Right atrium auricular region (tissue), 2 donors: ENCODE data around the gene CRTAC1. TPM values are rescaled to one million over a fixed set of nuclear protein-coding genes. Genes with fewer than 3 reads are reported as not detected.

Source experiments
- DNase-seq: peaks from one replicate; pipeline ENCODE4 v3.0.0-alpha.2; 2019; ENCODE audit warnings: low spot score
- H3K27ac ChIP-seq, 2 donors: fragments of 200-600 bp; sonication (generic); 1 replicate in 1 of 2; 2 replicates in 1 of 2; pipeline ENCODE4 v1.5.1; 2016 to 2019
- H3K27me3 ChIP-seq, 2 donors: fragments of 200-600 bp; sonication (generic); one replicate each; pipeline versions ENCODE4 v1.5.1 to v1.6.0; 2017 to 2019
- H3K36me3 ChIP-seq: fragments of 200-600 bp; sonication (generic); one replicate; pipeline ENCODE4 v1.5.1; 2016
- H3K4me1 ChIP-seq, 2 donors: fragments of 200-600 bp; sonication (generic); one replicate each; pipeline versions ENCODE4 v1.5.1 to v1.6.0; 2017 to 2019
- H3K4me3 ChIP-seq, 2 donors: fragments of 200-600 bp; sonication (generic); 1 replicate in 1 of 2; 2 replicates in 1 of 2; pipeline ENCODE4 v1.5.1; 2017 to 2019; ENCODE audit warnings: mild to moderate bottlenecking in 1 of 2, moderate library complexity in 1 of 2
- H3K9me3 ChIP-seq, 2 donors: fragments of 200-600 bp; sonication (generic); one replicate each; pipeline ENCODE4 v1.5.1; 2019
- total RNA-seq, 2 donors: library from RNA; depleted of rRNA; stranded (reverse); fragments of >200 nt; gene quantifications; one replicate each; pipeline ENCODE4 v1.1.0, GENCODE V29; 2016
- TF ChIP-seq, protein P1 (sequence below), 2 donors: fragments of 200-600 bp; sonication (generic); IDR thresholded peaks; one replicate each; pipeline ENCODE4 v1.5.1; 2019; ENCODE audit warnings: antibody characterized with exemption in 2 of 2

Gene CRTAC1
- total RNA-seq, 2 donors from 2014 or later: 3.5 to 5.6 TPM

DNA sequence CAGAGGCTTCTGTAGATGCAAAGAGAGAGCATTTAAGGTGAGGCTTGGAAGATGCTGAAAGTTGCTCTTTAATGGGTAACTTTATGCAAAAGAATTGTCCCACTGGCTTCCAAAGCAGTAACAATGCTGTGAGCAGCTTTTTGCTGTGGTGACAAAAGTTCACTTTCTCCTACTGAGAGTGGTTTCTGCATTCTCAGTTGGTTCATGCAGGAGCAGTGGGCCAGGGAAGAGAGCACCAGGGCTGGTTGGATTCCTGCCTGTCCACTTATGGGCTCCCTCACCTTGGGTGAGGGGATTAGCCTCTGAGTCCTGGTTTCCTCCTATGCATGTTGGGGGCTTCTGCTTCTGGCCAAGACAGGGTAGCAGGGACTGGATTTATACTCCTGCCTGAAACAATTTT, 211.8 kb downstream of the CRTAC1 start:
- no peak overlapping the region for H3K4me3 ChIP-seq
- H3K27me3 ChIP-seq: no peaks in the 10 kb centered on the region
- no peak for DNase-seq
- no peaks in the 10 kb centered on the region for H3K36me3 ChIP-seq
- H3K27ac ChIP-seq: no peak overlapping the region
- no peaks in the 10 kb centered on the region for H3K9me3 ChIP-seq
- TF ChIP-seq, protein P1, sequence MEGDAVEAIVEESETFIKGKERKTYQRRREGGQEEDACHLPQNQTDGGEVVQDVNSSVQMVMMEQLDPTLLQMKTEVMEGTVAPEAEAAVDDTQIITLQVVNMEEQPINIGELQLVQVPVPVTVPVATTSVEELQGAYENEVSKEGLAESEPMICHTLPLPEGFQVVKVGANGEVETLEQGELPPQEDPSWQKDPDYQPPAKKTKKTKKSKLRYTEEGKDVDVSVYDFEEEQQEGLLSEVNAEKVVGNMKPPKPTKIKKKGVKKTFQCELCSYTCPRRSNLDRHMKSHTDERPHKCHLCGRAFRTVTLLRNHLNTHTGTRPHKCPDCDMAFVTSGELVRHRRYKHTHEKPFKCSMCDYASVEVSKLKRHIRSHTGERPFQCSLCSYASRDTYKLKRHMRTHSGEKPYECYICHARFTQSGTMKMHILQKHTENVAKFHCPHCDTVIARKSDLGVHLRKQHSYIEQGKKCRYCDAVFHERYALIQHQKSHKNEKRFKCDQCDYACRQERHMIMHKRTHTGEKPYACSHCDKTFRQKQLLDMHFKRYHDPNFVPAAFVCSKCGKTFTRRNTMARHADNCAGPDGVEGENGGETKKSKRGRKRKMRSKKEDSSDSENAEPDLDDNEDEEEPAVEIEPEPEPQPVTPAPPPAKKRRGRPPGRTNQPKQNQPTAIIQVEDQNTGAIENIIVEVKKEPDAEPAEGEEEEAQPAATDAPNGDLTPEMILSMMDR (IDR thresholded peaks at IDR 0.05): no peak
- H3K4me1 ChIP-seq: peaks cover 0 to 5% of the 10 kb centered on the region in 2 donors

DNA sequence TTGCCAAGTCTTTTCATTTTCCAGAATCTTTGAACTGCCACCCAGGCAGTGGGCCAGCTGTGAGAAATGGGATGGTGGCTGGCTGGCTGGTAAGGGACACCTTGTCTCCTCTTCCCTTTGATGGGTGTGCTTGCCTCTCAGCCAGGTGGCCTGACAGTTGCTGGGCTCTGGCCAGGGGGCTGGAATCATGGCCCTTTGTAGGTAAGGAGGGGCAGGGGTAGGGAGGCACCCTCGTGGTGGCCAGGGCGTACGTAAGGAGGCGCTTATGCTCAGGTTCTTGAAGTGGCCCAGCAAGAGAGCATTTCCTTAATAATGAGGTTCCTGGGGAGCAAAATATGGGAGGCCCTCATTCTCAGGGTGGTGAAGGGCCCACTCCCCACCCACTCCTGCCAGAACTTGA, 213.8 kb downstream of the CRTAC1 start:
- Histone ChIP-seq H3K36me3 (no peaks in the 10 kb centered on the region), H3K27ac (no peak overlapping the region), H3K27me3 (no peaks in the 10 kb centered on the region), H3K4me1 (no peaks in the 10 kb centered on the region), H3K9me3 (no peaks in the 10 kb centered on the region), H3K4me3 (no peak overlapping the region)
- TF ChIP-seq, protein P1 (IDR thresholded peaks at IDR 0.05): no peak
- DNase-seq: no peak

Other genes with a start within 250 kb of the CRTAC1 start
- gene GOLGA7B, start 180.8 kb downstream of the CRTAC1 start, total RNA-seq: 1 to 10 TPM; 1.3 to 3.2 TPM
- gene R3HCC1L, start 104.0 kb upstream of the CRTAC1 start, total RNA-seq: 1 to 10 TPM; 4.0 to 5.2 TPM
- gene LOXL4, start 237.6 kb upstream of the CRTAC1 start, total RNA-seq: 1 to 10 TPM; 1.5 to 1.6 TPM